Measurements from ENCODE around the gene CTIF. TPM values are rescaled to one million over a fixed set of nuclear protein-coding genes. Genes with fewer than 3 reads are reported as not detected.

The CTIF gene
- total RNA-seq, 2 donors from 2014 or later, result 7.9 to 8.2 TPM

DNA sequence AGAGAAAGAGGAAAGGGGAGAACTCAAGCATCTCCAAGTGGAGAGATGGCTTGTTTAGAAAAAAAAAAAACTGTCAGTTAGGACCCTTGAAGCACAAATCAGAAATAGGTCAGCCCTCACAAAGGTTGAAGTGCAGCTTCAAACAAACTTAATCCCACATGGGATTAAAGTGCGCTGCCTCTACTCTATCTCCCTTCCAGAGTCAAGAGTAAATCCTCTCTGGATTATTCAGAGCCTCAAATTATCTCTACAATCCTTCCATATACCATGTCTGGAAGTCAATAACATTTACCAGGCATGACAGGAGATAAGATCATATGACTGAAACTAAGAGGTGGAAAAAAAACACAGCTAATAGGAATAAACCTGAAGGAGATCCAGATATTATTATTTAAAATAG lies 342.1 kb downstream of the CTIF start:
- H3K27ac Mint-ChIP-seq, result no peak overlapping the region

DNA sequence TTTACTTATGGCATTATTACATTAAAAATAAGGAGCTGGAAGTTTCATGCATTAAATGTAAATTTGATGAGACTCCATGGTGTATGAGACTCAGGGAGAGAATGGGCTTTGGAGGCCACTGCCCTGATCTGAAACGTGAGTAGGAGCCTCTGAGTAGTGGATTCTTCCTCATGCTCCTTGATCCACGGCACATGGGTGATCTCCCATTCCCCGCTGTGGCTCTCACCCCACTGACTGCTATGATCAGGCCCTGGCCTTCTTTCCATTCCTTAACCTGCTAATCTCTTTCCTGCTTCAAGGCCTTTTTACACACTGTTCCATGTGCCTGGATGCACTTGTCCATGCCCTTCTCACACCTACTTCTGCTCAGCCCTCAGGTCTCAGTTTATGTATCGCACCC lies 343.5 kb downstream of the CTIF start:
- Mint-ChIP-seq H3K36me3 (ENCODE audit: low read depth) (no peaks in the 10 kb centered on the region), H3K27me3 (peaks cover 3% of the 10 kb centered on the region), H3K9me3 (no peaks in the 10 kb centered on the region), H3K27ac (no peak overlapping the region), H3K4me3 (no peak overlapping the region), H3K4me1 (peaks cover 5% of the 10 kb centered on the region)
- ATAC-seq (replicated peaks), result no peak

More for the DNA sequence above, 342.1 kb downstream of the CTIF start:
- Mint-ChIP-seq H3K9me3 (no peaks in the 10 kb centered on the region), H3K36me3 (ENCODE audit: low read depth) (no peaks in the 10 kb centered on the region), H3K27me3 (peaks cover 3% of the 10 kb centered on the region), H3K4me1 (peaks cover 5% of the 10 kb centered on the region), H3K4me3 (no peak overlapping the region)
- ATAC-seq (replicated peaks), result no peak

- H3K36me3 Mint-ChIP-seq (ENCODE audit: low read depth), result no peaks in the 10 kb centered on the region
- H3K4me3 Mint-ChIP-seq, result no peak overlapping the region
- H3K27ac Mint-ChIP-seq, result peak overlapping the region; percentile 79
- peaks cover 5% of the 10 kb centered on the region for H3K4me1 Mint-ChIP-seq
- no peaks in the 10 kb centered on the region for H3K9me3 Mint-ChIP-seq
- H3K27me3 Mint-ChIP-seq, result no peaks in the 10 kb centered on the region
- ATAC-seq (replicated peaks), result no peak
These were observed 345.5 kb downstream of the CTIF start for GRCh38 chr18:48884306-48884705.

GRCh38 chr18:48884771-48885170 lies 345.9 kb downstream of the CTIF start:
- H3K4me3 Mint-ChIP-seq, result no peak overlapping the region
- no peaks in the 10 kb centered on the region for H3K36me3 Mint-ChIP-seq (ENCODE audit: low read depth)
- H3K9me3 Mint-ChIP-seq, result no peaks in the 10 kb centered on the region
- peaks cover 5% of the 10 kb centered on the region for H3K4me1 Mint-ChIP-seq
- H3K27me3 Mint-ChIP-seq, result no peaks in the 10 kb centered on the region
- peak overlapping the region; percentile 79 for H3K27ac Mint-ChIP-seq
- no peak for ATAC-seq (replicated peaks)

GRCh38 chr18:48885266-48885923 lies 346.6 kb downstream of the CTIF start:
- ATAC-seq (replicated peaks), result no peak
- no peaks in the 10 kb centered on the region for H3K27me3 Mint-ChIP-seq
- H3K9me3 Mint-ChIP-seq, result no peaks in the 10 kb centered on the region
- peaks cover 5% of the 10 kb centered on the region for H3K4me1 Mint-ChIP-seq
- H3K36me3 Mint-ChIP-seq (ENCODE audit: low read depth), result no peaks in the 10 kb centered on the region
- H3K4me3 Mint-ChIP-seq, result no peak overlapping the region
- H3K27ac Mint-ChIP-seq, result peak overlapping the region; percentile 79

- no peak for ATAC-seq (replicated peaks)
- no peak overlapping the region for H3K4me3 Mint-ChIP-seq
- H3K27me3 Mint-ChIP-seq, result no peaks in the 10 kb centered on the region
- no peaks in the 10 kb centered on the region for H3K9me3 Mint-ChIP-seq
- H3K4me1 Mint-ChIP-seq, result peaks cover 5% of the 10 kb centered on the region
- peak overlapping the region; percentile 79 for H3K27ac Mint-ChIP-seq
- H3K36me3 Mint-ChIP-seq (ENCODE audit: low read depth), result no peaks in the 10 kb centered on the region
These were observed 347.1 kb downstream of the CTIF start for GRCh38 chr18:48885924-48886400.

- Mint-ChIP-seq H3K9me3 (no peaks in the 10 kb centered on the region), H3K36me3 (ENCODE audit: low read depth) (no peaks in the 10 kb centered on the region), H3K27me3 (no peaks in the 10 kb centered on the region), H3K27ac (peak overlapping the region; percentile 79), H3K4me1 (peaks cover 5% of the 10 kb centered on the region), H3K4me3 (no peak overlapping the region)
- no peak for ATAC-seq (replicated peaks)
These were observed 347.9 kb downstream of the CTIF start for GRCh38 chr18:48886520-48887293.

DNA sequence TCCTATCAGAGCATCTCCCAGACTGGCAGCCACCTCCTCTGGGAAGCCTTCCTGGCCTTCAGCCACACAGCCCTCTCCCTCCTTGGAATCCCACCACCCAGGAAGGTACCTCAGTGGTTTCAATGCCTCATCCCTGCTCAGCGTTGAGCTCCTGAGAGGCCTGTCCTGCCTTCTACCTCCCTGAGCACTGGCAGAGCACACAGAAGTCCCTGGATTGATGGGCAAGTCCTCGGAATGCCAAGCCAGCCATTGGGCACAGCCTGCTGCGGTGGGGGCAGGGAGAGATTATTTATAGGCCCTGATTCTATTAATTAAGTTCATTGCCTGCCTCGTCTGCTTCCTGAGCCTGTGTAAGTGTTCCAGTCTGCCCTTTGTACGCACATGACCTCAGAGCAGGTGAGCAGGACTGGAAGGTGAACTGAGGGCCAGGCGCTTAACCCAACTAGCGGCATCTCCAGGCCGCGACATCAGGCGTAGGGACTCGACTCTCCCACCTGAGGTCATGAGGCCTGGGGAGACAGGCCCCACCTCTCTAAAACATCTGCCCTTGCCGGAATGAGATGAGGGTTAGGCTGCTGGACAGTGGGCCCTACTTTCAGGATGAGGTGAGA lies 348.6 kb downstream of the CTIF start:
- H3K36me3 Mint-ChIP-seq (ENCODE audit: low read depth), result no peaks in the 10 kb centered on the region

GRCh38 chr18:48887905-48888772 lies 349.3 kb downstream of the CTIF start:
- no peak for ATAC-seq (replicated peaks)
- Mint-ChIP-seq H3K27ac (no peak overlapping the region), H3K9me3 (no peaks in the 10 kb centered on the region), H3K27me3 (no peaks in the 10 kb centered on the region), H3K4me1 (peaks cover 5% of the 10 kb centered on the region), H3K36me3 (ENCODE audit: low read depth) (no peaks in the 10 kb centered on the region), H3K4me3 (no peak overlapping the region)

More for the DNA sequence above, 348.6 kb downstream of the CTIF start:
- H3K4me3 Mint-ChIP-seq, result no peak overlapping the region
- H3K9me3 Mint-ChIP-seq, result no peaks in the 10 kb centered on the region
- no peak overlapping the region for H3K27ac Mint-ChIP-seq
- no peak for ATAC-seq (replicated peaks)
- peaks cover 5% of the 10 kb centered on the region for H3K4me1 Mint-ChIP-seq
- no peaks in the 10 kb centered on the region for H3K27me3 Mint-ChIP-seq

DNA sequence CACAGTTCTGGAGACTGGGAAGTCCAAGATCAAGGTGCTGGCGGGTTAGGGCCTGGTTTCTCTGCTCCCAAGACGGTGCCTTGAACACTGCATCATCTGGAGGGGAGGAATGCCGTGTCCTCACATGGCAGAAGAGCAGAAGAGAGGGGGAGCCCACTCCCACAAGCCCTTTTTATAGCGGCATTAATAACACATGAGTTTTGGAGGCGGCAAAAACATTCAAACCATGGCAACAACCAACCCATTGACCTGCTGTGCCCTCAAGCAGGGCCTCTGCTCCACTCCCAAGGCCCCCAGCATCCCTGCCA lies 349.9 kb downstream of the CTIF start:
- no peak for ATAC-seq (replicated peaks)
- no peak overlapping the region for H3K27ac Mint-ChIP-seq
- H3K27me3 Mint-ChIP-seq, result no peaks in the 10 kb centered on the region
- H3K9me3 Mint-ChIP-seq, result no peaks in the 10 kb centered on the region
- H3K4me3 Mint-ChIP-seq, result no peak overlapping the region
- H3K4me1 Mint-ChIP-seq, result peaks cover 5% of the 10 kb centered on the region
- H3K36me3 Mint-ChIP-seq (ENCODE audit: low read depth), result no peaks in the 10 kb centered on the region

DNA sequence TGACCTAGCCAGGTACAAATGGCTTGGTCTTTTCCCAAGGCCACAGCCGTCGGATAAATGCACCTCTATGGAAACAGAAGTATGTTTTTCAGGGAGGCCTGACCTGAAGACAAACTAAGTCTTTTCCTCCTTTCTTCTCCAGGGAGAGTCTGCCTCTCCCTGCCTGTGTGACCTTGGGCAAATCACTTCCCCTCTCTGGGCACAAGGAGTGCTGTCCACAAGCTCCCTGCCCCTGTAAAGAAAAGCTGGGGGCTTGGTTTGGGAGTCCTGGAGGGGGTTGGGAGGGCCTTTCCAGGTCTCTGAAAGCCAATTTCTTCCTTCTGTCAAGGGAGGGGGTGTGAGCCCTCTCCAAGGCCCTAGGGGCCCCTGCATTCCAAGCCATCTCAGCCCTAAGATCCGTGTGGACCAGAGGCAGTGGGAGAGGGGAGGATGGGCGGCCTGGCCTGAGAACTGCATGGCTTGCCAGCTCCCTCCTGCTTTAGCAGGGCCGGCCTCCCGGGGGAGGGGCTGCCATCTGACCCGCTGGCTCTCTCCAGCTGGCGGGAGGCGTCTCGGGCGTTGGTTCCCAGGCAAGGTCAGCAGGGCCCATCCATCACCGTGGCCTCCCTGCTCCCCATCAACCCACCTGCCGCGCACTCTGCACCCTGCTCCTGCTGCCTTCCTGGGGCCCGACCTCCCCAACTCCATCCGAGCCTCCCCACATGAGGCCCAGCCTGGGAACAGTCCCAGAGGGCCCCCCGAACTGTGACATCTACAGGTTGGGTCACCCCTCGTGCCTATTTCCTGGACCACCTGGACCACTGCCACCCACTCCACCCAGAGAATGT lies 350.5 kb downstream of the CTIF start:
- no peak for ATAC-seq (replicated peaks)
- Mint-ChIP-seq H3K9me3 (no peaks in the 10 kb centered on the region), H3K36me3 (ENCODE audit: low read depth) (no peaks in the 10 kb centered on the region), H3K4me1 (peaks cover 5% of the 10 kb centered on the region), H3K27me3 (no peaks in the 10 kb centered on the region), H3K4me3 (no peak overlapping the region), H3K27ac (peak overlapping the region; percentile 26)

DNA sequence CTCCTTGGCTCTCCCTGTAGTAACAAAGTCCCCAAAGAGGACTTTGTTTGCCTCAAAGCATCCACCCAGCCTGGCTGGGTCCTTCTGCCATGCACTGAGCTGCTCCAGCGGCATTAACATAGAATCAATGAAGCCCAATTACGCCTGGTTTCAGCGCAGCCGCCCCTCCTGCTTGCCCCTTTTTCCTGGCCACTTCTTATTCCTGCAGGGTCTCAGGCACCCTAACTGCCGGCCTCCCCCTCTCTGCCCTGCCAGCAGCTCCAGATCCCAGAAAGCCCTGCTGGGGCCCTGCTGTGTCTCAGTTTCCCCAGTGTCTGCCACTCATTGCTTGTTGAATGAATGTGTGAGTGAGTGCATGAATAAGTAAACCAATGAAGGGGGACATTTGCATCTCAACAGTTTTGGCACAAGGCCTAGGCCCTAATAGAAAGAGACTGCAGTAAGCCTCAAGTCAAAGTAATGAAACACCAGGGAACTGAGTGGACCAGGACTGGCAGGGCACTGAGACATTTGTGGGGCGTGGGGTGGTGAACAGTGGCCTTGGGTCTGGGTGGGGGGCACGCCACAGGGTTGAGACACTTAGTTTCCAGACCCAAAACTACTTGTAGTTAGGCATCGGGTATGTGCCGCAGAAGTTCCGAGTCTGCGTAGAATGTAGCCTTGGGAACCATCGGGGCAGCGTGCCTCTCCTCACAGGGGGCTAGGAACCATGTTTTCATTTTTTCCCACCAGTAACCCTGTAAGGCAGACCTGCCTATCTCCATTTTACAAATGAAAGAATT lies 351.3 kb downstream of the CTIF start:
- ATAC-seq (replicated peaks), result no peak
- Mint-ChIP-seq H3K4me3 (no peak overlapping the region), H3K4me1 (no peaks in the 10 kb centered on the region), H3K27ac (peak overlapping the region; percentile 26), H3K36me3 (ENCODE audit: low read depth) (no peaks in the 10 kb centered on the region), H3K9me3 (no peaks in the 10 kb centered on the region), H3K27me3 (no peaks in the 10 kb centered on the region)

GRCh38 chr18:48891721-48892120 lies 352.9 kb downstream of the CTIF start:
- Mint-ChIP-seq H3K9me3 (no peaks in the 10 kb centered on the region), H3K4me3 (no peak overlapping the region), H3K27me3 (no peaks in the 10 kb centered on the region), H3K36me3 (ENCODE audit: low read depth) (no peaks in the 10 kb centered on the region), H3K27ac (no peak overlapping the region), H3K4me1 (peaks cover 8% of the 10 kb centered on the region)
- no peak for ATAC-seq (replicated peaks)
